Measurements from ENCODE around the gene BEST1. TPM values are rescaled to one million over a fixed set of nuclear protein-coding genes. Genes with fewer than 3 reads are reported as not detected.
"Not testable (repeated sequence)": the region's sequence is repeated elsewhere in the genome, so short reads cannot be mapped to it uniquely, and the experiment has no call there.

The BEST1 gene
- total RNA-seq, 1 donor from 2014 or later: 31.3 TPM

- DNase-seq (ENCODE audit: low spot score): no peak
- no peak for ATAC-seq
- intact Hi-C loops (cut with DNase I): no loop called here
Measured at GRCh38 chr11:61999141-61999975, 49.2 kb downstream of the BEST1 start.

GRCh38 chr11:62000539-62001446 is 50.6 kb downstream of the BEST1 start:
- ATAC-seq (no peak), DNase-seq (ENCODE audit: low spot score) (no peak)
- intact Hi-C loops (cut with DNase I): no loop called here

GRCh38 chr11:62001450-62002191 is 51.5 kb downstream of the BEST1 start:
- ATAC-seq (peak; percentile 65), DNase-seq (ENCODE audit: low spot score) (no peak)
- intact Hi-C loops (cut with DNase I): no loop called here

GRCh38 chr11:62002283-62002682 is 52.1 kb downstream of the BEST1 start:
- intact Hi-C loops (cut with DNase I); DNase-seq (ENCODE audit: low spot score); ATAC-seq: not testable (repeated sequence)

- peak; percentile 77 for ATAC-seq
- intact Hi-C loops (cut with DNase I): no loop called here
- DNase-seq (ENCODE audit: low spot score): no peak
Measured at GRCh38 chr11:62004473-62004872, 54.3 kb downstream of the BEST1 start.

GRCh38 chr11:62008193-62008592 is 58.0 kb downstream of the BEST1 start:
- ATAC-seq: no peak
- intact Hi-C loops (cut with DNase I): no loop called here
- no peak for DNase-seq (ENCODE audit: low spot score)

- intact Hi-C loops (cut with DNase I): no loop called here
- no peak for DNase-seq (ENCODE audit: low spot score)
- no peak for ATAC-seq
Measured at GRCh38 chr11:62010935-62011528, 60.9 kb downstream of the BEST1 start.

- no peak for ATAC-seq
- DNase-seq (ENCODE audit: low spot score): no peak
- intact Hi-C loops (cut with DNase I): no loop called here
Measured at GRCh38 chr11:62011881-62012280, 61.7 kb downstream of the BEST1 start.

- intact Hi-C loops (cut with DNase I): no loop called here
- no peak for DNase-seq (ENCODE audit: low spot score)
- no peak for ATAC-seq
Measured at GRCh38 chr11:62012451-62012831, 62.3 kb downstream of the BEST1 start.

GRCh38 chr11:62012832-62013461 is 62.8 kb downstream of the BEST1 start:
- DNase-seq (ENCODE audit: low spot score) (no peak), ATAC-seq (no peak)
- intact Hi-C loops (cut with DNase I): no loop called here

Other genes starting within 250 kb of the BEST1 start
- gene MYRF, start 197.7 kb upstream of the BEST1 start, total RNA-seq: 10.4 TPM
- gene TMEM258, start 157.8 kb upstream of the BEST1 start, total RNA-seq: 96.6 TPM
- gene FEN1, start 157.4 kb upstream of the BEST1 start, total RNA-seq: 3.7 TPM
- gene FADS1, start 133.3 kb upstream of the BEST1 start, total RNA-seq: 99.3 TPM
- 140 TPM for gene FADS2, start 122.1 kb upstream of the BEST1 start, total RNA-seq
- gene FADS3, start 58.8 kb upstream of the BEST1 start, total RNA-seq: 127 TPM
- 70.5 TPM for gene RAB3IL1, start 32.8 kb upstream of the BEST1 start, total RNA-seq
- 4,297 TPM for gene FTH1, start 17.3 kb downstream of the BEST1 start, total RNA-seq
- 19.4 TPM for gene INCENP, start 173.7 kb downstream of the BEST1 start, total RNA-seq
- not detected for gene SCGB1D1, start 239.9 kb downstream of the BEST1 start, total RNA-seq